Prostate gland (tissue), 2 donors: ENCODE data around the gene POLD1.

ENCODE experiments used
- POLR2A ChIP-seq: fragments of 450-650 bp; IDR thresholded peaks from one replicate; pipeline ENCODE4 v1.6.1; 2016; ENCODE audit warnings: antibody characterized with exemption, mild to moderate bottlenecking
- TF ChIP-seq, protein P1 (sequence below), 4 experiments: fragments of 200-600 bp in 2 of 4; fragments of 450-650 bp in 2 of 4; sonication (generic) in 2 of 4; IDR thresholded peaks; 1 replicate in 3 of 4; 2 replicates in 1 of 4; pipeline ENCODE4 v1.5.1; 2016 to 2019; ENCODE audit warnings: antibody characterized with exemption in 4 of 4, mild to moderate bottlenecking in 2 of 4, moderate library complexity in 2 of 4

DNA sequence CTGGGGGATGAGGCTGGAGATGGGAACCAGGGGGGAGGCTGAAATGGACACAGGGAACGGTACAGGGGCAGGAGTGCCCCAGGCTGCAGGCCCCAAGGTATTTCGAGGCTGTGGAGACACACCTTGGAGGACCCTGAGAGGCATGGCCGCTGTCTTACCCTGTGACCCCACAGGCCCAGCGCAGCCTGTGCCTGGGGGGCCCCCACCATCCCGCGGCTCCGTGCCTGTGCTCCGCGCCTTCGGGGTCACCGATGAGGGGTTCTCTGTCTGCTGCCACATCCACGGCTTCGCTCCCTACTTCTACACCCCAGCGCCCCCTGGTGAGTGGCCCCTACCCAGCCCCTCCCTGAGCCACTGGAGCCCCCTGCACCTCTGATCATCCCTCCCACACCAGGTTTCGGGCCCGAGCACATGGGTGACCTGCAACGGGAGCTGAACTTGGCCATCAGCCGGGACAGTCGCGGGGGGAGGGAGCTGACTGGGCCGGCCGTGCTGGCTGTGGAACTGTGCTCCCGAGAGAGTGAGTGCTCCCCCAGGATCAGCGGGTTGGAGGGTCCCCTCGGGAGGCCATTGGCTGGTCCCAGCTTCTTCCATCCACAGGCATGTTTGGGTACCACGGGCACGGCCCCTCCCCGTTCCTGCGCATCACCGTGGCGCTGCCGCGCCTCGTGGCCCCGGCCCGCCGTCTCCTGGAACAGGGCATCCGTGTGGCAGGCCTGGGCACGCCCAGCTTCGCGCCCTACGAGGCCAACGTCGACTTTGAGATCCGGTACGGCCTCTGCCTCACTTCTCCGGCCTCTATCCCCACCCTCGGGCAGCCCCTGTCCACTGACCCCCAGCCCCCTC lies 17.7 kb downstream of the POLD1 start:
- TF ChIP-seq, protein P1, sequence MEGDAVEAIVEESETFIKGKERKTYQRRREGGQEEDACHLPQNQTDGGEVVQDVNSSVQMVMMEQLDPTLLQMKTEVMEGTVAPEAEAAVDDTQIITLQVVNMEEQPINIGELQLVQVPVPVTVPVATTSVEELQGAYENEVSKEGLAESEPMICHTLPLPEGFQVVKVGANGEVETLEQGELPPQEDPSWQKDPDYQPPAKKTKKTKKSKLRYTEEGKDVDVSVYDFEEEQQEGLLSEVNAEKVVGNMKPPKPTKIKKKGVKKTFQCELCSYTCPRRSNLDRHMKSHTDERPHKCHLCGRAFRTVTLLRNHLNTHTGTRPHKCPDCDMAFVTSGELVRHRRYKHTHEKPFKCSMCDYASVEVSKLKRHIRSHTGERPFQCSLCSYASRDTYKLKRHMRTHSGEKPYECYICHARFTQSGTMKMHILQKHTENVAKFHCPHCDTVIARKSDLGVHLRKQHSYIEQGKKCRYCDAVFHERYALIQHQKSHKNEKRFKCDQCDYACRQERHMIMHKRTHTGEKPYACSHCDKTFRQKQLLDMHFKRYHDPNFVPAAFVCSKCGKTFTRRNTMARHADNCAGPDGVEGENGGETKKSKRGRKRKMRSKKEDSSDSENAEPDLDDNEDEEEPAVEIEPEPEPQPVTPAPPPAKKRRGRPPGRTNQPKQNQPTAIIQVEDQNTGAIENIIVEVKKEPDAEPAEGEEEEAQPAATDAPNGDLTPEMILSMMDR (IDR thresholded peaks at IDR 0.05): no peak
- no peak for TF ChIP-seq POLR2A
